ENCODE measurements around the gene CAPN12. TPM values are rescaled to one million over a fixed set of nuclear protein-coding genes. Genes with fewer than 3 reads are reported as not detected.

CAPN12 gene
- total RNA-seq, 1 experiment from 2014 or later = 43.9 TPM

DNA sequence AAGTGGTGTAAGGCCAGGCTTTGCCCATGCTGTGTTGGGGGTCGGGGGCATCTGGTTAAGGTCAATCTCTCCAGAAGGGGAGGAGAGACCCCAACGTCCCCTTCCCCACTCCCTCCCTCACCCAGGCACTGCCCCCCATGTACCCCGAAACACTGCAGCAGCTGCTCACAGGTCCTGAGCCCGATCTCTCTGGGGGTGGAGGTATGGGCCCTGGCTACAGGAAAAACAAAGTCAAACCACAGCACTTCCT is 10.2 kb downstream of the CAPN12 start:
- Histone ChIP-seq H3K9me2 (ENCODE audit: insufficient read depth) (no peaks in the 10 kb centered on the region), H3F3A (ENCODE audit: insufficient read depth, low read depth) (peaks cover 54% of the 10 kb centered on the region), H2AFZ (no peak overlapping the region), H3K4me3 (peak overlapping the region; percentile 68), H3K4me1 (replicated peaks; ENCODE audit: insufficient read depth) (peaks cover 41% of the 10 kb centered on the region), H3K79me2 (ENCODE audit: low read depth) (peaks cover 22% of the 10 kb centered on the region), H3K27ac (peak overlapping the region; percentile 58), H4K20me1 (ENCODE audit: insufficient read depth) (no peaks in the 10 kb centered on the region), H3K27me3 (ENCODE audit: insufficient read depth, low read depth) (no peaks in the 10 kb centered on the region), H3K4me2 (peak overlapping the region; percentile 80), H3K36me3 (ENCODE audit: low read depth) (peaks cover 5% of the 10 kb centered on the region; the same call in 1 of the 2 replicates), H3K9me3 (ENCODE audit: insufficient read depth, low read depth) (no peaks in the 10 kb centered on the region)
- DNase-seq = no peak
- CTCF ChIA-PET = no interaction called here
- BruUV-seq (replicated peaks) = no TSS peak
- POLR2A ChIA-PET (ENCODE audit: unreplicated experiment) = interaction anchor here (0.6 to 1.2 kb wide), 3 partner anchors 89 to 118 kb away, joined by 5 to 10 read pairs (median 6); no protein-coding TSS in a partner anchor
- TF ChIP-seq EZH2 (IDR thresholded peaks at IDR 0.05; ENCODE audit: low read depth) = no peak
- TF ChIP-seq, protein P1, sequence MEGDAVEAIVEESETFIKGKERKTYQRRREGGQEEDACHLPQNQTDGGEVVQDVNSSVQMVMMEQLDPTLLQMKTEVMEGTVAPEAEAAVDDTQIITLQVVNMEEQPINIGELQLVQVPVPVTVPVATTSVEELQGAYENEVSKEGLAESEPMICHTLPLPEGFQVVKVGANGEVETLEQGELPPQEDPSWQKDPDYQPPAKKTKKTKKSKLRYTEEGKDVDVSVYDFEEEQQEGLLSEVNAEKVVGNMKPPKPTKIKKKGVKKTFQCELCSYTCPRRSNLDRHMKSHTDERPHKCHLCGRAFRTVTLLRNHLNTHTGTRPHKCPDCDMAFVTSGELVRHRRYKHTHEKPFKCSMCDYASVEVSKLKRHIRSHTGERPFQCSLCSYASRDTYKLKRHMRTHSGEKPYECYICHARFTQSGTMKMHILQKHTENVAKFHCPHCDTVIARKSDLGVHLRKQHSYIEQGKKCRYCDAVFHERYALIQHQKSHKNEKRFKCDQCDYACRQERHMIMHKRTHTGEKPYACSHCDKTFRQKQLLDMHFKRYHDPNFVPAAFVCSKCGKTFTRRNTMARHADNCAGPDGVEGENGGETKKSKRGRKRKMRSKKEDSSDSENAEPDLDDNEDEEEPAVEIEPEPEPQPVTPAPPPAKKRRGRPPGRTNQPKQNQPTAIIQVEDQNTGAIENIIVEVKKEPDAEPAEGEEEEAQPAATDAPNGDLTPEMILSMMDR (conservative IDR thresholded peaks at IDR 0.05) = no peak
- intact Hi-C loops (cut with micrococcal nuclease; ENCODE audit: unreplicated experiment) = loop anchor here (1.0 to 10.0 kb wide), 4 partner anchors 77 to 219 kb away; partner anchors contain the start of genes MRPS12 and SARS2

DNA sequence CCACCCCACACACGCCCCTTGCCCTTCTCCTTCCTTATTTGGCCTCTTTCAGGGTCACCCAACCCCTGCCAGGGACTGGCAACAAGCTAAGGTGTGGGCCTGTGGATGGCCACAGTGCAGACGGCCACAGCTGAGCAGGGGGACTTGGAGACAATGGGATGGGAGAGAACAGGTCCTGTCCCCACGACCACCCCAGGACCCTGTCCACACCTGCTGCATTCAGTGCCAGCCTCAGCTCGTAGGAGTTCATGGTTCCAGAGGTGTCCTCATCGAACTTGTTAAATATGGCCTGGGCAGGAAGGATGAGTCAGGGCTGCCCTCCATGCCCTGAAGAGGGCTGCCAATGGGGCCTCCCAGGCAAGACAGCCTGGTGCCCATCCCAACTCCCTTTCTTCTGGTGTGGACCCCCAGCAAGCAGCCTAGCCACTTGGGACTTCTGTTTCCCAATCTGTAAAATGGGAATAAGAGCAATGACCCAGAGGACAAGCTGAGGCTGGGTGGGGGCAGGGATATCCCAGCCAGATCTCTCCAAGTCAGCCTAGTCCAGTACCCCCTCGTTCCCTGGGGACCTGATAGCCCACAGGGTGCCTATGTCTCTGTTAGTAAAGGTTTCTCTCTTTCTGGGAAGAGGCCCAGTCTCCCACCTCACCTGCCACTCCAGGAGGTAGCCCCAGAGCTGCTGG is 10.6 kb downstream of the CAPN12 start:
- POLR2A ChIA-PET (ENCODE audit: unreplicated experiment) = interaction anchor here (0.6 to 1.2 kb wide), 4 partner anchors 89 to 434 kb away, joined by 4 to 10 read pairs (median 6); no protein-coding TSS in a partner anchor
- intact Hi-C loops (cut with micrococcal nuclease; ENCODE audit: unreplicated experiment) = loop anchor here (1.0 to 10.0 kb wide), 5 partner anchors 76 to 219 kb away; partner anchors contain the start of genes MRPS12 and SARS2

DNA sequence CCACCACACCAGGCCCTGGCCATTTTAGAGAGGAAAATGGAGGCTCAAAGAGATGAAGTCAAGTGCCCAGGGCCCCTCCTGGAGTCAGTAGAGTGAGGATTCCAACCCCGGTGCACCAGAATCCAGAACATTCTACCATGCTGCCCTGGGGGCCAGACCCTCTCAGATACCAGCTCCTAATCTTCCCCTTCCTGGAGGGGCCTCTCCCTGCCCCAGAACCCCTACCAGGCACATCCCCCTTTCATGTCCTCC is 11.1 kb downstream of the CAPN12 start:
- Histone ChIP-seq H3K9me3 (ENCODE audit: insufficient read depth, low read depth) (no peaks in the 10 kb centered on the region), H3K27me3 (ENCODE audit: insufficient read depth, low read depth) (no peaks in the 10 kb centered on the region), H3K36me3 (ENCODE audit: low read depth) (peaks cover 5% of the 10 kb centered on the region; the same call in 1 of the 2 replicates), H4K20me1 (ENCODE audit: insufficient read depth) (no peaks in the 10 kb centered on the region), H3K4me3 (peak overlapping the region; percentile 68; the same call in 1 of the 2 replicates), H3K4me2 (peak overlapping the region; percentile 80), H3F3A (ENCODE audit: insufficient read depth, low read depth) (peaks cover 60% of the 10 kb centered on the region), H3K4me1 (replicated peaks; ENCODE audit: insufficient read depth) (peaks cover 41% of the 10 kb centered on the region), H3K9me2 (ENCODE audit: insufficient read depth) (no peaks in the 10 kb centered on the region), H2AFZ (no peak overlapping the region), H3K27ac (peak overlapping the region; percentile 58), H3K79me2 (ENCODE audit: low read depth) (peaks cover 22% of the 10 kb centered on the region)
- POLR2A ChIA-PET (ENCODE audit: unreplicated experiment) = interaction anchor here (0.6 to 0.9 kb wide), 3 partner anchors 14 to 435 kb away, joined by 4 to 8 read pairs (median 6); no protein-coding TSS in a partner anchor
- no TSS peak for BruUV-seq (replicated peaks)
- no peak for TF ChIP-seq EZH2 (IDR thresholded peaks at IDR 0.05; ENCODE audit: low read depth)
- TF ChIP-seq, protein P1 (conservative IDR thresholded peaks at IDR 0.05) = no peak
- CTCF ChIA-PET = interaction anchor here (0.5 to 0.7 kb wide), 4 partner anchors 14 to 196 kb away, joined by 3 to 8 read pairs (median 7); no protein-coding TSS in a partner anchor
- DNase-seq = no peak
- intact Hi-C loops (cut with micrococcal nuclease; ENCODE audit: unreplicated experiment) = loop anchor here (2.0 to 10.0 kb wide), 4 partner anchors 76 to 218 kb away; partner anchors contain the start of genes MRPS12 and SARS2

More for the DNA sequence above, 10.6 kb downstream of the CAPN12 start:
- H3K27ac ChIP-seq = peak overlapping the region; percentile 58
- H4K20me1 ChIP-seq (ENCODE audit: insufficient read depth) = no peaks in the 10 kb centered on the region
- H3K79me2 ChIP-seq (ENCODE audit: low read depth) = peaks cover 22% of the 10 kb centered on the region
- no peak overlapping the region for H2AFZ ChIP-seq
- TF ChIP-seq, protein P1 (conservative IDR thresholded peaks at IDR 0.05) = no peak
- no peak for TF ChIP-seq EZH2 (IDR thresholded peaks at IDR 0.05; ENCODE audit: low read depth)
- no peak for DNase-seq
- peak overlapping the region; percentile 80 for H3K4me2 ChIP-seq
- no peaks in the 10 kb centered on the region for H3K9me2 ChIP-seq (ENCODE audit: insufficient read depth)
- peaks cover 41% of the 10 kb centered on the region for H3K4me1 ChIP-seq (replicated peaks; ENCODE audit: insufficient read depth)
- no TSS peak for BruUV-seq (replicated peaks)
- H3K27me3 ChIP-seq (ENCODE audit: insufficient read depth, low read depth) = no peaks in the 10 kb centered on the region
- peaks cover 58% of the 10 kb centered on the region for H3F3A ChIP-seq (ENCODE audit: insufficient read depth, low read depth)
- peak overlapping the region; percentile 68; the same call in 1 of the 2 replicates for H3K4me3 ChIP-seq
- CTCF ChIA-PET = interaction anchor here (0.5 to 0.7 kb wide), 4 partner anchors 14 to 196 kb away, joined by 3 to 8 read pairs (median 7); no protein-coding TSS in a partner anchor
- peaks cover 5% of the 10 kb centered on the region; the same call in 1 of the 2 replicates for H3K36me3 ChIP-seq (ENCODE audit: low read depth)
- H3K9me3 ChIP-seq (ENCODE audit: insufficient read depth, low read depth) = no peaks in the 10 kb centered on the region

Data from PC-9 (cell line).